Liver (tissue), 9 donors: ENCODE data around the gene SLC51B. TPM values are rescaled to one million over a fixed set of nuclear protein-coding genes. Genes with fewer than 3 reads are reported as not detected.

Experiments used
- DNase-seq: peaks from one replicate; pipeline ENCODE4 v3.0.0-alpha.2; 2017; ENCODE audit warnings: low spot score
- H3K27ac ChIP-seq, 2 donors: one replicate each; pipeline ENCODE4 v1.7.0; 2013; ENCODE audit warnings: inconsistent platforms in 2 of 2, low read length in 2 of 2, control low read depth in 1 of 2, low read depth in 1 of 2, mild to moderate bottlenecking in 1 of 2
- H3K27me3 ChIP-seq, 4 donors: one replicate each; pipeline versions ENCODE4 v1.6.1 to v1.7.0; 2013; ENCODE audit warnings: low read length in 3 of 4, inconsistent platforms in 1 of 4, mild to moderate bottlenecking in 1 of 4, moderate library complexity in 1 of 4; ENCODE audit not compliant: control insufficient read depth in 4 of 4, insufficient read depth in 4 of 4
- H3K36me3 ChIP-seq, 4 donors: one replicate each; pipeline versions ENCODE4 v1.6.1 to v1.7.0; 2013; ENCODE audit warnings: low read length in 3 of 4, mild to moderate bottlenecking in 3 of 4, low read depth in 1 of 4, moderate library complexity in 1 of 4; ENCODE audit not compliant: control insufficient read depth in 4 of 4, insufficient read depth in 3 of 4
- H3K4me1 ChIP-seq, 4 donors: one replicate each; pipeline versions ENCODE4 v1.6.1 to v1.7.0; 2013; ENCODE audit warnings: low read length in 3 of 4, mild to moderate bottlenecking in 3 of 4, moderate library complexity in 1 of 4; ENCODE audit not compliant: control insufficient read depth in 4 of 4, insufficient read depth in 4 of 4
- H3K4me3 ChIP-seq, 3 donors: one replicate each; pipeline versions ENCODE4 v1.6.1 to v1.7.0; 2013; ENCODE audit warnings: low read length in 3 of 3, control low read depth in 1 of 3, low read depth in 1 of 3, mild to moderate bottlenecking in 1 of 3
- H3K9ac ChIP-seq, 2 donors: one replicate each; pipeline ENCODE4 v1.7.0; 2013; ENCODE audit warnings: low read length in 2 of 2, mild to moderate bottlenecking in 2 of 2, moderate library complexity in 2 of 2, control low read depth in 1 of 2, low read depth in 1 of 2
- H3K9me3 ChIP-seq, 4 donors: one replicate each; pipeline versions ENCODE4 v1.6.1 to v1.7.0; 2013; ENCODE audit warnings: low read length in 3 of 4; ENCODE audit not compliant: control insufficient read depth in 4 of 4
- ATF3 ChIP-seq: IDR thresholded peaks from 2 replicates; pipeline ENCODE4 v1.6.1; 2016; ENCODE audit warnings: antibody characterized with exemption
- CTCF ChIP-seq: fragments of 150-350 bp; IDR thresholded peaks from 2 replicates; pipeline ENCODE4 v1.5.1; 2017; ENCODE audit warnings: improper control_type of control experiment, low read depth, low read length; ENCODE audit not compliant: missing input control
- EGR1 ChIP-seq, 2 donors: IDR thresholded peaks; 2 replicates each; pipeline ENCODE4 v1.6.1; 2016 to 2018; ENCODE audit warnings: antibody characterized with exemption in 2 of 2, low read depth in 2 of 2
- FOXA2 ChIP-seq: IDR thresholded peaks from 2 replicates; pipeline ENCODE4 v1.6.1; 2016; ENCODE audit warnings: antibody characterized with exemption
- HNF4A ChIP-seq, 2 donors: conservative IDR thresholded peaks; 2 replicates each; pipeline ENCODE4 v1.6.1; 2016; ENCODE audit warnings: antibody characterized with exemption in 2 of 2, mild to moderate bottlenecking in 2 of 2
- HNF4G ChIP-seq: IDR thresholded peaks from 2 replicates; pipeline ENCODE4 v1.6.1; 2016; ENCODE audit warnings: antibody characterized with exemption
- JUND ChIP-seq, 2 donors: IDR thresholded peaks; 2 replicates each; pipeline ENCODE4 v1.6.1; 2016; ENCODE audit warnings: antibody characterized with exemption in 2 of 2
- NR2F2 ChIP-seq: IDR thresholded peaks from 2 replicates; pipeline ENCODE4 v1.6.1; 2016; ENCODE audit warnings: antibody characterized with exemption
- RAD21 ChIP-seq, 2 donors: IDR thresholded peaks; 2 replicates each; pipeline ENCODE4 v1.6.1; 2016; ENCODE audit warnings: antibody characterized with exemption in 2 of 2, mild to moderate bottlenecking in 2 of 2
- RXRA ChIP-seq, 2 donors: IDR thresholded peaks; 2 replicates each; pipeline ENCODE4 v1.6.1; 2017 to 2018; ENCODE audit warnings: antibody characterized with exemption in 2 of 2, mild to moderate bottlenecking in 1 of 2
- SP1 ChIP-seq: IDR thresholded peaks from 2 replicates; pipeline ENCODE4 v1.6.1; 2018; ENCODE audit warnings: antibody characterized with exemption, mild to moderate bottlenecking
- TAF1 ChIP-seq: conservative IDR thresholded peaks from 2 replicates; pipeline ENCODE4 v1.6.1; 2016; ENCODE audit warnings: antibody characterized with exemption, mild to moderate bottlenecking
- YY1 ChIP-seq: IDR thresholded peaks from 2 replicates; pipeline ENCODE4 v1.6.1; 2016; ENCODE audit warnings: antibody characterized with exemption, mild to moderate bottlenecking
- ZBTB33 ChIP-seq: IDR thresholded peaks from 2 replicates; pipeline ENCODE4 v1.6.1; 2016; ENCODE audit warnings: antibody characterized with exemption
- WGBS: extraction: QIAGEN DNeasy Blood & Tissue Kit; methylation state at CpG from one replicate; pipeline ENCODE4 v1.1.7; 2013; 5-methylcytosine and 5-hydroxymethylcytosine counted together
- polyA plus RNA-seq, 2 donors: library from polyadenylated mRNA; stranded (reverse) in 1 of 2; unstranded in 1 of 2; fragments of 200-250 nt in 1 of 2; fragments of >200 nt in 1 of 2; fragmentation: Nextera tagmentation in 1 of 2; extraction: Ambion mirVana in 1 of 2; gene quantifications; one replicate each; pipeline versions ENCODE4 v1.2.1 to v1.2.3, GENCODE V29; 2013 to 2015
- total RNA-seq, 2 donors: library from RNA; depleted of rRNA; stranded (reverse); fragments of >200 nt; gene quantifications; one replicate each; pipeline ENCODE4 v1.2.3, GENCODE V29; 2014
- TF ChIP-seq, protein P1 (sequence below): IDR thresholded peaks from 2 replicates; pipeline ENCODE4 v1.6.1; 2016; ENCODE audit warnings: antibody characterized with exemption
- TF ChIP-seq, protein P2 (sequence below): IDR thresholded peaks from 2 replicates; pipeline ENCODE4 v1.6.1; 2016; ENCODE audit warnings: antibody characterized with exemption, mild to moderate bottlenecking
- donor health status: healthy.
- donor health status: healthy.
- donor health status: healthy.
- donor health status: healthy.
- donor health status: healthy.

Gene SLC51B
- total and polyA plus RNA-seq, 4 donors, result 0.25 to 2.1 (median 1.1) TPM

DNA sequence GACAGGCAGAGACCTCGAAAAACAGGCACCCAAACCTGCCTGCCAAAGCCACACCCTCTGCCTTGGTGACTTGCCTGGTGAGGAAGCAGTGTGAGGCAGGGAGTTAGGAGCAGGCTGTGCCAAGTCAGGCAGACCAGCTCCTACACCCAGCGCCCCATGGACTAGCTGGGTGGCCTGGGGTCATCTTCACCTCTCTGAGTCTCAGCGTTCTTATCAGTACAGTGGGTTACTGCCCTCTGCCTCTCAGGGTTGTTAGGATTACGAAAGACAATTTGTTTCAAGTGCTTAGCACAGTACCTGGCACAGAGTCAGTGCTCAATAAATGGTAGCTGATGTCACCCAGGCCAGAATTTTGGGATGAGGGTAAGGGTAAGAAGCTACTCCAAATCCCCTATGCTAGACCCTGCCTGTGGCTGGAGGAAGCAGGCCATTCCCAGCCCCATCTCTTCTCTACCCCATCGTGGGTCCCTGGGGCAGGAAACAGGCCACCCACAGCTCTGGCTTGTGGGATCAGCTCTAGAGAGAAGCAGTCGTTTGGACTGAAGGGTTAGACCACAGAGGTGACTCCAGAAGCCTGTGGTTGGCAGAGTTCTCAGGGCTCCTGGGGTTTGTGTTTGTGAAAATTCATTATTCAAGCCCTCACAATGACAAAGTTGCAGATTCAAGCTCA, 10.1 kb downstream of the SLC51B start (continued):
- TF ChIP-seq CTCF, result no peak
- no peak for TF ChIP-seq TAF1
- peak; percentile 44 to 47 for TF ChIP-seq RAD21 (IDR thresholded peaks at IDR 0.05)
- TF ChIP-seq FOXA2, result no peak
- TF ChIP-seq ATF3, result peak; percentile 52
- no peak for TF ChIP-seq ZBTB33
- TF ChIP-seq, protein P1, sequence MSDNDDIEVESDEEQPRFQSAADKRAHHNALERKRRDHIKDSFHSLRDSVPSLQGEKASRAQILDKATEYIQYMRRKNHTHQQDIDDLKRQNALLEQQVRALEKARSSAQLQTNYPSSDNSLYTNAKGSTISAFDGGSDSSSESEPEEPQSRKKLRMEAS, result peak; percentile 84
- TF ChIP-seq NR2F2, result peak; percentile 64
- TF ChIP-seq HNF4A (conservative IDR thresholded peaks at IDR 0.05), result peak; percentile 91 to 94
- peak; percentile 78 to 93 for TF ChIP-seq JUND (IDR thresholded peaks at IDR 0.05)

- 90% methylated on average over 9 of the region's 9 CpGs for WGBS
- no peak overlapping the region for H3K4me3 ChIP-seq
- no peak overlapping the region for H3K27ac ChIP-seq
- TF ChIP-seq, protein P1, result no peak
- no peaks in the 10 kb centered on the region for H3K27me3 ChIP-seq
- no peaks in the 10 kb centered on the region for H3K9me3 ChIP-seq
- H3K9ac ChIP-seq, result no peak overlapping the region
- H3K36me3 ChIP-seq, result no peaks in the 10 kb centered on the region
- peaks cover 0 to 11% (median 10%) of the 10 kb centered on the region in 4 donors for H3K4me1 ChIP-seq
- no peak for DNase-seq
Observed at GRCh38 chr15:65056106-65056505, 10.9 kb downstream of the SLC51B start.

GRCh38 chr15:65056868-65057548, 11.8 kb downstream of the SLC51B start:
- H3K27ac ChIP-seq, result no peak overlapping the region
- H3K9ac ChIP-seq, result no peak overlapping the region
- TF ChIP-seq EGR1 (IDR thresholded peaks at IDR 0.05; ENCODE audit: low read depth in 2 of 2) (no peak), SP1 (peak; percentile 72), YY1 (no peak), HNF4G (peak; percentile 57), ATF3 (peak; percentile 63), RXRA (IDR thresholded peaks at IDR 0.05) (peak; percentile 37 to 77), JUND (IDR thresholded peaks at IDR 0.05) (peak in 1 of 2 donors; percentile 78), HNF4A (conservative IDR thresholded peaks at IDR 0.05) (peak; percentile 83 to 92)
- TF ChIP-seq, protein P2, sequence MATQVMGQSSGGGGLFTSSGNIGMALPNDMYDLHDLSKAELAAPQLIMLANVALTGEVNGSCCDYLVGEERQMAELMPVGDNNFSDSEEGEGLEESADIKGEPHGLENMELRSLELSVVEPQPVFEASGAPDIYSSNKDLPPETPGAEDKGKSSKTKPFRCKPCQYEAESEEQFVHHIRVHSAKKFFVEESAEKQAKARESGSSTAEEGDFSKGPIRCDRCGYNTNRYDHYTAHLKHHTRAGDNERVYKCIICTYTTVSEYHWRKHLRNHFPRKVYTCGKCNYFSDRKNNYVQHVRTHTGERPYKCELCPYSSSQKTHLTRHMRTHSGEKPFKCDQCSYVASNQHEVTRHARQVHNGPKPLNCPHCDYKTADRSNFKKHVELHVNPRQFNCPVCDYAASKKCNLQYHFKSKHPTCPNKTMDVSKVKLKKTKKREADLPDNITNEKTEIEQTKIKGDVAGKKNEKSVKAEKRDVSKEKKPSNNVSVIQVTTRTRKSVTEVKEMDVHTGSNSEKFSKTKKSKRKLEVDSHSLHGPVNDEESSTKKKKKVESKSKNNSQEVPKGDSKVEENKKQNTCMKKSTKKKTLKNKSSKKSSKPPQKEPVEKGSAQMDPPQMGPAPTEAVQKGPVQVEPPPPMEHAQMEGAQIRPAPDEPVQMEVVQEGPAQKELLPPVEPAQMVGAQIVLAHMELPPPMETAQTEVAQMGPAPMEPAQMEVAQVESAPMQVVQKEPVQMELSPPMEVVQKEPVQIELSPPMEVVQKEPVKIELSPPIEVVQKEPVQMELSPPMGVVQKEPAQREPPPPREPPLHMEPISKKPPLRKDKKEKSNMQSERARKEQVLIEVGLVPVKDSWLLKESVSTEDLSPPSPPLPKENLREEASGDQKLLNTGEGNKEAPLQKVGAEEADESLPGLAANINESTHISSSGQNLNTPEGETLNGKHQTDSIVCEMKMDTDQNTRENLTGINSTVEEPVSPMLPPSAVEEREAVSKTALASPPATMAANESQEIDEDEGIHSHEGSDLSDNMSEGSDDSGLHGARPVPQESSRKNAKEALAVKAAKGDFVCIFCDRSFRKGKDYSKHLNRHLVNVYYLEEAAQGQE, result no peak
- H3K27me3 ChIP-seq, result no peaks in the 10 kb centered on the region
- H3K9me3 ChIP-seq, result no peaks in the 10 kb centered on the region
- WGBS, result 79% methylated on average over 8 of the region's 8 CpGs
- H3K36me3 ChIP-seq, result no peaks in the 10 kb centered on the region
- H3K4me3 ChIP-seq, result no peak overlapping the region
- DNase-seq, result no peak
- H3K4me1 ChIP-seq, result peaks cover 0 to 11% (median 10%) of the 10 kb centered on the region in 4 donors
